ENCODE results near the gene DUSP15.

The DUSP15 gene

GRCh38 chr20:31913431-31914157, 43.3 kb upstream of the DUSP15 start:
- Histone ChIP-seq H3K9me2 (replicated peaks; ENCODE audit: low read depth, low read length) (no peaks in the 10 kb centered on the region), H3K27me3 (ENCODE audit: insufficient read depth, low read length, poor library complexity, severe bottlenecking) (no peaks in the 10 kb centered on the region), H3K36me3 (ENCODE audit: insufficient read depth, low read length) (no peaks in the 10 kb centered on the region), H2AFZ (ENCODE audit: low read length) (no peak overlapping the region), H3K4me2 (ENCODE audit: low read depth, low read length, poor library complexity, severe bottlenecking) (no peak overlapping the region), H3F3A (ENCODE audit: low read depth) (no peaks in the 10 kb centered on the region), H3K79me2 (ENCODE audit: insufficient read depth, low read length) (no peaks in the 10 kb centered on the region), H3K4me1 (ENCODE audit: insufficient read depth, low read length, poor library complexity, severe bottlenecking) (no peaks in the 10 kb centered on the region), H3K4me3 (ENCODE audit: low read length, poor library complexity, severe bottlenecking) (no peak overlapping the region), H4K20me1 (ENCODE audit: insufficient read depth, low read length, poor library complexity, severe bottlenecking) (no peaks in the 10 kb centered on the region), H3K9ac (ENCODE audit: low read depth, low read length, poor library complexity, severe bottlenecking) (no peak overlapping the region), H3K9me3 (ENCODE audit: insufficient read depth, low read depth, low read length) (no peaks in the 10 kb centered on the region)
- TF ChIP-seq CTCF (conservative IDR thresholded peaks at IDR 0.05; ENCODE audit: low read length): no peak
- TF ChIP-seq EZH2phosphoT487 (IDR thresholded peaks at IDR 0.05; ENCODE audit: borderline replicate concordance): no peak

- no peaks in the 10 kb centered on the region for H3K4me1 ChIP-seq (ENCODE audit: insufficient read depth, low read length, poor library complexity, severe bottlenecking)
- no peak overlapping the region for H3K4me2 ChIP-seq (ENCODE audit: low read depth, low read length, poor library complexity, severe bottlenecking)
- H3K9ac ChIP-seq (ENCODE audit: low read depth, low read length, poor library complexity, severe bottlenecking): no peak overlapping the region
- no peaks in the 10 kb centered on the region for H3K27me3 ChIP-seq (ENCODE audit: insufficient read depth, low read length, poor library complexity, severe bottlenecking)
- no peak overlapping the region for H2AFZ ChIP-seq (ENCODE audit: low read length)
- no peak overlapping the region for H3K4me3 ChIP-seq (ENCODE audit: low read length, poor library complexity, severe bottlenecking)
- H3K9me3 ChIP-seq (ENCODE audit: insufficient read depth, low read depth, low read length): no peaks in the 10 kb centered on the region
- no peak for TF ChIP-seq CTCF (conservative IDR thresholded peaks at IDR 0.05; ENCODE audit: low read length)
- no peak for TF ChIP-seq EZH2phosphoT487 (IDR thresholded peaks at IDR 0.05; ENCODE audit: borderline replicate concordance)
- no peaks in the 10 kb centered on the region for H3K9me2 ChIP-seq (replicated peaks; ENCODE audit: low read depth, low read length)
- no peaks in the 10 kb centered on the region for H3F3A ChIP-seq (ENCODE audit: low read depth)
- no peaks in the 10 kb centered on the region for H3K79me2 ChIP-seq (ENCODE audit: insufficient read depth, low read length)
- no peaks in the 10 kb centered on the region for H3K36me3 ChIP-seq (ENCODE audit: insufficient read depth, low read length)
- no peaks in the 10 kb centered on the region for H4K20me1 ChIP-seq (ENCODE audit: insufficient read depth, low read length, poor library complexity, severe bottlenecking)
Measured at GRCh38 chr20:31910071-31910803, 39.9 kb upstream of the DUSP15 start.

GRCh38 chr20:31909253-31910070, 39.1 kb upstream of the DUSP15 start:
- TF ChIP-seq EZH2phosphoT487 (IDR thresholded peaks at IDR 0.05; ENCODE audit: borderline replicate concordance) (no peak), CTCF (conservative IDR thresholded peaks at IDR 0.05; ENCODE audit: low read length) (no peak)
- Histone ChIP-seq H4K20me1 (ENCODE audit: insufficient read depth, low read length, poor library complexity, severe bottlenecking) (no peaks in the 10 kb centered on the region), H3F3A (ENCODE audit: low read depth) (no peaks in the 10 kb centered on the region), H3K4me3 (ENCODE audit: low read length, poor library complexity, severe bottlenecking) (no peak overlapping the region), H3K36me3 (ENCODE audit: insufficient read depth, low read length) (no peaks in the 10 kb centered on the region), H3K4me1 (ENCODE audit: insufficient read depth, low read length, poor library complexity, severe bottlenecking) (no peaks in the 10 kb centered on the region), H3K79me2 (ENCODE audit: insufficient read depth, low read length) (no peaks in the 10 kb centered on the region), H3K27me3 (ENCODE audit: insufficient read depth, low read length, poor library complexity, severe bottlenecking) (no peaks in the 10 kb centered on the region), H3K9me3 (ENCODE audit: insufficient read depth, low read depth, low read length) (no peaks in the 10 kb centered on the region), H3K9me2 (replicated peaks; ENCODE audit: low read depth, low read length) (no peaks in the 10 kb centered on the region), H2AFZ (ENCODE audit: low read length) (no peak overlapping the region), H3K4me2 (ENCODE audit: low read depth, low read length, poor library complexity, severe bottlenecking) (no peak overlapping the region), H3K9ac (ENCODE audit: low read depth, low read length, poor library complexity, severe bottlenecking) (no peak overlapping the region)

All from Loucy (cell line).